SKM-1 treated with dmso at 0.1 percent for 144 hours (cell line): Measurements from ENCODE around the gene ZSCAN21.
"Not testable (repeated sequence)": the region's sequence is repeated elsewhere in the genome, so short reads cannot be mapped to it uniquely, and the experiment has no call there.

Source experiments
- DNase-seq: peaks from one replicate; lab custom pipeline; 2025; ENCODE audit not compliant: unreplicated experiment; lab: John Stamatoyannopoulos, UW

Gene ZSCAN21

GRCh38 chr7:100049441-100050291 is at the start of gene ZSCAN21:
TSS of gene ZSCAN21 (plus strand) at chr7:100049774. CDS start at chr7:100057007, 7,233 bp downstream.
- peak; percentile 30 for DNase-seq

- DNase-seq, result no peak
Measured at GRCh38 chr7:100000239-100000638, 49.3 kb upstream of the ZSCAN21 start.

- DNase-seq, result no peak
Measured at GRCh38 chr7:100003711-100004661, 45.6 kb upstream of the ZSCAN21 start.

GRCh38 chr7:100007887-100008286 is 41.7 kb upstream of the ZSCAN21 start:
- DNase-seq, result no peak

GRCh38 chr7:100008525-100008924 is 41.0 kb upstream of the ZSCAN21 start:
- no peak for DNase-seq

- DNase-seq, result not testable (repeated sequence)
Measured at GRCh38 chr7:100009952-100010351, 39.6 kb upstream of the ZSCAN21 start.

- no peak for DNase-seq
Measured at GRCh38 chr7:100010901-100011300, 38.7 kb upstream of the ZSCAN21 start.

- no peak for DNase-seq
Measured at GRCh38 chr7:100011516-100011915, 38.1 kb upstream of the ZSCAN21 start.

- DNase-seq, result not testable (repeated sequence)
Measured at GRCh38 chr7:100012385-100013327, 36.9 kb upstream of the ZSCAN21 start.

- DNase-seq, result no peak
Measured at GRCh38 chr7:100013328-100013676, 36.3 kb upstream of the ZSCAN21 start.

- peak; percentile 92 for DNase-seq
Measured at GRCh38 chr7:100015232-100016214, 34.1 kb upstream of the ZSCAN21 start, which contains the start of gene ZKSCAN1. TSS of gene ZKSCAN1 (plus strand) at chr7:100015596. CDS start at chr7:100023507, 7,911 bp downstream.

GRCh38 chr7:100016215-100016901 is 33.2 kb upstream of the ZSCAN21 start:
- DNase-seq, result no peak

- no peak for DNase-seq
Measured at GRCh38 chr7:100017300-100017699, 32.3 kb upstream of the ZSCAN21 start.

- DNase-seq, result no peak
Measured at GRCh38 chr7:100017875-100018274, 31.7 kb upstream of the ZSCAN21 start.

- no peak for DNase-seq
Measured at GRCh38 chr7:100019908-100020307, 29.7 kb upstream of the ZSCAN21 start.

- DNase-seq, result no peak
Measured at GRCh38 chr7:100021297-100021696, 28.3 kb upstream of the ZSCAN21 start.

- no peak for DNase-seq
Measured at GRCh38 chr7:100022621-100023020, 27.0 kb upstream of the ZSCAN21 start.

- DNase-seq, result no peak
Measured at GRCh38 chr7:100023526-100023925, 26.0 kb upstream of the ZSCAN21 start.
